ENCODE data around the gene NR6A1. TPM values are rescaled to one million over a fixed set of nuclear protein-coding genes. Genes with fewer than 3 reads are reported as not detected.

Gene NR6A1
- total RNA-seq, 1 donor from 2014 or later: 63.8 TPM

DNA sequence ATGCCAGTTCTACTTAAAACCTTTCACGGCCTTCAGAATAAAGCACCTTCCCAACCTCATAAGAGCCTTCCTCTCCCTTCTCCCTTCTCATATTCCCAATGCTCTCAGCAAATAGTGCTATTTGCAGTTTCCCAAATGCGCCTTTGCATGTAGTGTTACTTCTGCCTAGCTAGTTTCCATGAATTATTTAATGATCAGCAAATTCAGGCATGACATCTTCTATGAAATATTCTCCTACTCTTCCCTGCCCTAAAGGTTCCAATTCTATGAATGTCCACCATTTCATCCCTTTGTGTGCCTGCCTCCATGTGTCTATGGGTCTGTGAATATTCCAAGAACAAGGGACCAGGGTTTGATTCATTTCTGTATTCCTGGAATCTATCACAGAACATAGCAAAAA is 165.1 kb downstream of the NR6A1 start:
- Mint-ChIP-seq H3K9me3 (ENCODE audit: unreplicated experiment) (no peaks in the 10 kb centered on the region), H3K36me3 (ENCODE audit: low read depth, unreplicated experiment) (no peaks in the 10 kb centered on the region), H3K4me3 (ENCODE audit: unreplicated experiment) (no peak overlapping the region), H3K27me3 (ENCODE audit: unreplicated experiment) (peaks cover 3% of the 10 kb centered on the region), H3K4me1 (ENCODE audit: unreplicated experiment) (peaks cover 16% of the 10 kb centered on the region), H3K27ac (ENCODE audit: unreplicated experiment) (no peak overlapping the region)
- DNase-seq (ENCODE audit: low spot score): no peak
- TF ChIP-seq, protein P1, sequence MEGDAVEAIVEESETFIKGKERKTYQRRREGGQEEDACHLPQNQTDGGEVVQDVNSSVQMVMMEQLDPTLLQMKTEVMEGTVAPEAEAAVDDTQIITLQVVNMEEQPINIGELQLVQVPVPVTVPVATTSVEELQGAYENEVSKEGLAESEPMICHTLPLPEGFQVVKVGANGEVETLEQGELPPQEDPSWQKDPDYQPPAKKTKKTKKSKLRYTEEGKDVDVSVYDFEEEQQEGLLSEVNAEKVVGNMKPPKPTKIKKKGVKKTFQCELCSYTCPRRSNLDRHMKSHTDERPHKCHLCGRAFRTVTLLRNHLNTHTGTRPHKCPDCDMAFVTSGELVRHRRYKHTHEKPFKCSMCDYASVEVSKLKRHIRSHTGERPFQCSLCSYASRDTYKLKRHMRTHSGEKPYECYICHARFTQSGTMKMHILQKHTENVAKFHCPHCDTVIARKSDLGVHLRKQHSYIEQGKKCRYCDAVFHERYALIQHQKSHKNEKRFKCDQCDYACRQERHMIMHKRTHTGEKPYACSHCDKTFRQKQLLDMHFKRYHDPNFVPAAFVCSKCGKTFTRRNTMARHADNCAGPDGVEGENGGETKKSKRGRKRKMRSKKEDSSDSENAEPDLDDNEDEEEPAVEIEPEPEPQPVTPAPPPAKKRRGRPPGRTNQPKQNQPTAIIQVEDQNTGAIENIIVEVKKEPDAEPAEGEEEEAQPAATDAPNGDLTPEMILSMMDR (IDR thresholded peaks at IDR 0.05; ENCODE audit: unreplicated experiment): no peak

DNA sequence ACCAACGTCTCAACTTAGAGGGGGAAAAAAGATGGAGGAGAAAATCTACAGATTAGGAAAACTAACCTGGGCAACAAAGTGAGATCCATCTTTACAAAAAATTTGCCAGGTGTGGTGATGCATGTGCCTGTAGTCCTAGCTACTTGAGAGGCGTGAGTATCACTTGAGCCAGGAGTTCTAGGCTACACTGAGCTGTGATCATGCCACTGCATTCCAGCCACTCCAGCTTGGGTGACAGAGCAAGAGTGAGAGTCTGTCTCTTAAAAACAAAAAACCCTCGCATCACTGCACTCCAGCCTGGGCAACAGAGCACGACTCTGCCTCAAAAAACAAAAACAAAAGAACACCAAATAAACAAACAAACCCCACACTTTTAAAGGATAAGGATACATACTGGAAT is 165.9 kb downstream of the NR6A1 start:
- TF ChIP-seq, protein P1 (IDR thresholded peaks at IDR 0.05; ENCODE audit: unreplicated experiment): no peak
- no peaks in the 10 kb centered on the region for H3K9me3 Mint-ChIP-seq (ENCODE audit: unreplicated experiment)
- peaks cover 3% of the 10 kb centered on the region for H3K27me3 Mint-ChIP-seq (ENCODE audit: unreplicated experiment)
- H3K4me3 Mint-ChIP-seq (ENCODE audit: unreplicated experiment): no peak overlapping the region
- peaks cover 8% of the 10 kb centered on the region for H3K4me1 Mint-ChIP-seq (ENCODE audit: unreplicated experiment)
- no peak for DNase-seq (ENCODE audit: low spot score)
- H3K36me3 Mint-ChIP-seq (ENCODE audit: low read depth, unreplicated experiment): no peaks in the 10 kb centered on the region
- H3K27ac Mint-ChIP-seq (ENCODE audit: unreplicated experiment): no peak overlapping the region

DNA sequence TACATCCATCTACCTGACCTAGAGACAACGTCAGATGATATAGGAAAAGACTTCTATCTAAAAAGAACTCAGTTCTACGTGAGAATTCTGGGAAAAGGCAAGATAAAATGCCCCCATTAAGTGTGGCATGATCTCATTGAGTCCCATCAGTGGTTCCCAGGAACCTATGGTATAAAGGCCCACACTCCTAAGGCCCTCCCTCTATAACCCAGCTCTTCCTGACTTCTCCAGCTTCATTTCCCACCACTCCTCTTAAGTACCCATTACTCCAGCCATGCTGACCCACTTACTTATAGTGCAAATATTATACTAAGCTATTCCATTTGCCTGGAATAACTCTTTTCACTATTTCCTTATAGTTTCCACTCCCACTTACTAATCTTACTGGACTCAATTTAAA is 168.5 kb downstream of the NR6A1 start:
- TF ChIP-seq, protein P1 (IDR thresholded peaks at IDR 0.05; ENCODE audit: unreplicated experiment): no peak
- no peak overlapping the region for H3K4me3 Mint-ChIP-seq (ENCODE audit: unreplicated experiment)
- DNase-seq (ENCODE audit: low spot score): no peak
- no peaks in the 10 kb centered on the region for H3K36me3 Mint-ChIP-seq (ENCODE audit: low read depth, unreplicated experiment)
- peaks cover 3% of the 10 kb centered on the region for H3K27me3 Mint-ChIP-seq (ENCODE audit: unreplicated experiment)
- H3K27ac Mint-ChIP-seq (ENCODE audit: unreplicated experiment): no peak overlapping the region
- H3K9me3 Mint-ChIP-seq (ENCODE audit: unreplicated experiment): no peaks in the 10 kb centered on the region
- peaks cover 7% of the 10 kb centered on the region for H3K4me1 Mint-ChIP-seq (ENCODE audit: unreplicated experiment)

DNA sequence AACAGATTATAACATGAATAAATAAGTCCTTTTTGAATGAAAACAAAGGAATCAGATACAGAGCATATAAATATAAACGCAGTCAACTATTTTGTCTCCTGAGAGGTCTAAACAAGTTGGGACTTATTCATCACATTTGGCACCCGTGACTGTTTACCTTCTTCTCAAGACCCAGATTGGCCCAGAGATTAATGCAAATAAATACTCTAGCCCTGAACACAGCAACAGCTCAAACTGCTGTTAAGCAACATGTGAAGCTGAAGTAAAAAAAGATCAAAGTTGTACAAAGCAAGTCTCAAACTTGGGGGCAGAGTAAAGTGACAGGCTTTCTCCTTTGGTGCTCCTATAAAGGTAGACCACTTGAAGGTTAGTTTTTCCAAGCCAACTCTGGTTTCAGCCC is 168.9 kb downstream of the NR6A1 start:
- H3K36me3 Mint-ChIP-seq (ENCODE audit: low read depth, unreplicated experiment): no peaks in the 10 kb centered on the region
- H3K4me3 Mint-ChIP-seq (ENCODE audit: unreplicated experiment): no peak overlapping the region
- TF ChIP-seq, protein P1 (IDR thresholded peaks at IDR 0.05; ENCODE audit: unreplicated experiment): no peak
- H3K27me3 Mint-ChIP-seq (ENCODE audit: unreplicated experiment): peaks cover 3% of the 10 kb centered on the region
- peaks cover 7% of the 10 kb centered on the region for H3K4me1 Mint-ChIP-seq (ENCODE audit: unreplicated experiment)
- no peak overlapping the region for H3K27ac Mint-ChIP-seq (ENCODE audit: unreplicated experiment)
- no peak for DNase-seq (ENCODE audit: low spot score)
- no peaks in the 10 kb centered on the region for H3K9me3 Mint-ChIP-seq (ENCODE audit: unreplicated experiment)

DNA sequence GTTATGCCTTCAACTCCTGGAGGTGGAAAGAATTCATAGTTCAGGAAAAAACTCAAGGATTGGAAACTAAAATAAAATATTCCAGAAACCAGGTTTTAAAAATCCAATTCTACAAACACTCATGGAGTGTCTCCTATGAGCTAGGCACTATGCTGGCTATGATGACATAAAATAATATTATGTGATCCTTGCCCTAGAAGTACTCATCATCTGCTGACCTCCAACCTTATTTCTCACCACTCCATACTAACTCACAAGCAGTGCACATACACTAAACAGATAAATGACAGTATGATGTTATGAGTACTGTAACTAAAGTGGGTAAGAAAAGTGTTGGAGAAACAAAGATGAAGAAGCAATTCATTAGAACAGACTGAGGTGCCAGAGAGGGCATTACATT is 170.7 kb downstream of the NR6A1 start:
- no peak overlapping the region for H3K27ac Mint-ChIP-seq (ENCODE audit: unreplicated experiment)
- DNase-seq (ENCODE audit: low spot score): no peak
- H3K27me3 Mint-ChIP-seq (ENCODE audit: unreplicated experiment): no peaks in the 10 kb centered on the region
- TF ChIP-seq, protein P1 (IDR thresholded peaks at IDR 0.05; ENCODE audit: unreplicated experiment): no peak
- peaks cover 16% of the 10 kb centered on the region for H3K4me1 Mint-ChIP-seq (ENCODE audit: unreplicated experiment)
- H3K9me3 Mint-ChIP-seq (ENCODE audit: unreplicated experiment): no peaks in the 10 kb centered on the region
- no peaks in the 10 kb centered on the region for H3K36me3 Mint-ChIP-seq (ENCODE audit: low read depth, unreplicated experiment)
- H3K4me3 Mint-ChIP-seq (ENCODE audit: unreplicated experiment): no peak overlapping the region

All from endothelial cell (in vitro differentiated cells).